Natural killer cell (primary cell): Measurements from ENCODE around the gene POLK. TPM values are rescaled to one million over a fixed set of nuclear protein-coding genes. Genes with fewer than 3 reads are reported as not detected.

Source experiments
- ATAC-seq, 3 donors: fragments of 150-1000 bp in 2 of 3; fragments of 200-7000 bp in 1 of 3; cut with Tn5 transposase; 1 replicate in 1 of 3; 2 replicates in 2 of 3; pipeline ENCODE4 v1.10.0; 2021; ENCODE audit warnings: mild to moderate bottlenecking in 2 of 3, moderate library complexity in 2 of 3
- DNase-seq, 2 donors: peaks; one replicate each; pipeline versions ENCODE4 v3.0.0 to v3.0.0-alpha.2; 2013 to 2021; ENCODE audit warnings: mixed read lengths in 1 of 2
- H3K27ac ChIP-seq: one replicate; pipeline ENCODE4 v1.5.1; 2013; ENCODE audit warnings: mild to moderate bottlenecking, low read length
- H3K27me3 ChIP-seq: one replicate; pipeline ENCODE4 v1.6.1; 2013; ENCODE audit warnings: low read length; ENCODE audit not compliant: control insufficient read depth, insufficient read depth
- H3K36me3 ChIP-seq: one replicate; pipeline ENCODE4 v1.6.1; 2013; ENCODE audit warnings: low read length; ENCODE audit not compliant: control insufficient read depth, insufficient read depth
- H3K4me1 ChIP-seq: one replicate; pipeline ENCODE4 v1.6.1; 2013; ENCODE audit warnings: low read length; ENCODE audit not compliant: control insufficient read depth, insufficient read depth
- H3K4me3 ChIP-seq: one replicate; pipeline ENCODE4 v1.5.1; 2013; ENCODE audit warnings: low read length
- H3K9me3 ChIP-seq: one replicate; pipeline ENCODE4 v1.6.1; 2013; ENCODE audit warnings: low read length; ENCODE audit not compliant: control insufficient read depth, insufficient read depth
- H3K27ac Mint-ChIP-seq, 2 donors: one replicate each; pipeline ENCODE4 v1.8.0; 2022; ENCODE audit warnings: mild to moderate bottlenecking in 2 of 2, mixed read lengths in 2 of 2, moderate library complexity in 1 of 2
- H3K27me3 Mint-ChIP-seq, 2 donors: one replicate each; pipeline ENCODE4 v1.8.0; 2022; ENCODE audit warnings: low read depth in 2 of 2, mixed read lengths in 2 of 2
- H3K36me3 Mint-ChIP-seq: one replicate; pipeline ENCODE4 v1.8.0; 2022; ENCODE audit warnings: mixed read lengths
- H3K4me1 Mint-ChIP-seq, 2 donors: one replicate each; pipeline ENCODE4 v1.8.0; 2022; ENCODE audit warnings: mixed read lengths in 2 of 2
- H3K4me3 Mint-ChIP-seq: one replicate; pipeline ENCODE4 v1.8.0; 2022; ENCODE audit warnings: mild to moderate bottlenecking, moderate library complexity, mixed read lengths
- H3K9me3 Mint-ChIP-seq, 2 donors: one replicate each; pipeline ENCODE4 v1.8.0; 2022; ENCODE audit warnings: mixed read lengths in 2 of 2
- CTCF ChIP-seq: fragments of 200-600 bp; IDR thresholded peaks from one replicate; pipeline ENCODE4 v1.8.0; 2022; ENCODE audit warnings: antibody characterized with exemption
- WGBS: methylation state at CpG from one replicate; pipeline ENCODE4 v1.1.7; 2013; ENCODE audit warnings: missing lambda C conversion rate; ENCODE audit not compliant: insufficient coverage; 5-methylcytosine and 5-hydroxymethylcytosine counted together
- intact Hi-C: fragments of 100-400 bp; cut with micrococcal nuclease; formaldehyde crosslinking; loops from one replicate; pipeline ENCODE4 v1.14.2; 2022
- total RNA-seq, 4 donors: library from RNA; stranded (reverse); fragments of 120-200 nt in 1 of 4; gene quantifications; one replicate each; pipeline versions ENCODE4 v1.2.3 to v1.2.4, GENCODE V29; 2013 to 2022

Gene POLK
- total RNA-seq, 3 donors from 2014 or later (not counting 1 experiment from before 2014, with no cell fraction given), result 16.8 to 21.5 (median 21.4) TPM

GRCh38 chr5:75522542-75522941 is 10.9 kb downstream of the POLK start:
- H3K36me3 ChIP-seq, result no peaks in the 10 kb centered on the region
- no peak for DNase-seq
- Mint-ChIP-seq H3K27me3 (no peaks in the 10 kb centered on the region), H3K4me1 (peaks cover 21 to 30% of the 10 kb centered on the region in 2 donors), H3K4me3 (no peak overlapping the region), H3K9me3 (peaks cover 0 to 6% of the 10 kb centered on the region in 2 donors), H3K36me3 (peaks cover 14% of the 10 kb centered on the region), H3K27ac (no peak overlapping the region)
- no peaks in the 10 kb centered on the region for H3K27me3 ChIP-seq
- H3K4me1 ChIP-seq, result peaks cover 2% of the 10 kb centered on the region
- H3K4me3 ChIP-seq, result no peak overlapping the region
- 100% methylated on average over 1 of the region's 1 CpG for WGBS
- no peak for ATAC-seq
- intact Hi-C loops, result no loop called here
- no peak overlapping the region for H3K27ac ChIP-seq
- peaks cover 9% of the 10 kb centered on the region for H3K9me3 ChIP-seq
- no peak for TF ChIP-seq CTCF

- peaks cover 9% of the 10 kb centered on the region for H3K9me3 ChIP-seq
- no peaks in the 10 kb centered on the region for H3K36me3 ChIP-seq
- Mint-ChIP-seq H3K4me3 (no peak overlapping the region), H3K27ac (no peak overlapping the region), H3K4me1 (peaks cover 14 to 23% of the 10 kb centered on the region in 2 donors), H3K27me3 (no peaks in the 10 kb centered on the region), H3K36me3 (peaks cover 14% of the 10 kb centered on the region), H3K9me3 (peaks cover 0 to 6% of the 10 kb centered on the region in 2 donors)
- intact Hi-C loops, result no loop called here
- ATAC-seq, result no peak
- no peaks in the 10 kb centered on the region for H3K27me3 ChIP-seq
- no peak overlapping the region for H3K27ac ChIP-seq
- no peak for TF ChIP-seq CTCF
- DNase-seq, result no peak
- WGBS, result 100% methylated on average over 1 of the region's 1 CpG
- H3K4me3 ChIP-seq, result no peak overlapping the region
- H3K4me1 ChIP-seq, result peaks cover 2% of the 10 kb centered on the region
Measured at GRCh38 chr5:75523275-75523674, 11.6 kb downstream of the POLK start.

- H3K27ac ChIP-seq, result no peak overlapping the region
- H3K36me3 Mint-ChIP-seq, result peaks cover 14% of the 10 kb centered on the region
- H3K4me1 Mint-ChIP-seq, result peaks cover 16 to 25% of the 10 kb centered on the region in 2 donors
- peaks cover 0 to 6% of the 10 kb centered on the region in 2 donors for H3K9me3 Mint-ChIP-seq
- no peaks in the 10 kb centered on the region for H3K27me3 Mint-ChIP-seq
- no peak overlapping the region for H3K4me3 Mint-ChIP-seq
- peaks cover 2% of the 10 kb centered on the region for H3K4me1 ChIP-seq
- no peak for DNase-seq
- TF ChIP-seq CTCF, result no peak
- WGBS, result 80% methylated on average over 1 of the region's 3 CpGs
- H3K27ac Mint-ChIP-seq, result no peak overlapping the region
- ATAC-seq, result no peak
- no peaks in the 10 kb centered on the region for H3K27me3 ChIP-seq
- H3K9me3 ChIP-seq, result peaks cover 9% of the 10 kb centered on the region
- no peaks in the 10 kb centered on the region for H3K36me3 ChIP-seq
- intact Hi-C loops, result no loop called here
- H3K4me3 ChIP-seq, result no peak overlapping the region
Measured at GRCh38 chr5:75524071-75524470, 12.4 kb downstream of the POLK start.

- no peaks in the 10 kb centered on the region for H3K36me3 ChIP-seq
- ATAC-seq, result no peak
- Mint-ChIP-seq H3K27me3 (no peaks in the 10 kb centered on the region), H3K9me3 (peaks cover 0 to 6% of the 10 kb centered on the region in 2 donors), H3K36me3 (peaks cover 14% of the 10 kb centered on the region), H3K4me1 (peaks cover 13 to 22% of the 10 kb centered on the region in 2 donors), H3K4me3 (no peak overlapping the region), H3K27ac (no peak overlapping the region)
- no peak for DNase-seq
- no peak for TF ChIP-seq CTCF
- intact Hi-C loops, result no loop called here
- H3K4me3 ChIP-seq, result no peak overlapping the region
- H3K9me3 ChIP-seq, result peaks cover 9% of the 10 kb centered on the region
- no peak overlapping the region for H3K27ac ChIP-seq
- 100% methylated on average over 1 of the region's 1 CpG for WGBS
- H3K27me3 ChIP-seq, result no peaks in the 10 kb centered on the region
- peaks cover 2% of the 10 kb centered on the region for H3K4me1 ChIP-seq
Measured at GRCh38 chr5:75524591-75524990, 12.9 kb downstream of the POLK start.
